Measurements from ENCODE around the gene CNN2. TPM values are rescaled to one million over a fixed set of nuclear protein-coding genes. Genes with fewer than 3 reads are reported as not detected.
"Not testable (repeated sequence)": the region's sequence is repeated elsewhere in the genome, so short reads cannot be mapped to it uniquely, and the experiment has no call there.

CNN2 gene
- total RNA-seq, 4 donors from 2014 or later, result 79.0 to 125 (median 105) TPM

- intact Hi-C loops (cut with DNase I), result loop anchor here (5.0 kb wide), 1 partner anchor 81 kb away; the partner anchor contains the start of gene GPX4
- DNase-seq, result peak; percentile 85
- Histone ChIP-seq H3K27ac (peak within 1 kb of the TSS; percentile 91 to 97 (median 96)), H3K9me3 (no peaks in the 10 kb centered on the region), H3K36me3 (no peaks in the 10 kb centered on the region), H3K4me1 (peaks cover 42 to 69% (median 57%) of the 10 kb centered on the region in 3 donors), H3K27me3 (no peaks in the 10 kb centered on the region), H3K4me3 (peak within 1 kb of the TSS; percentile 86 to 95 (median 94))
- TF ChIP-seq CTCF (IDR thresholded peaks at IDR 0.05) (peak in 1 of 6 experiments; percentile 8), POLR2A (IDR thresholded peaks at IDR 0.05) (peak in 3 of 4 donors; percentile 67 to 85 (median 77))
- WGBS, 2 donors, result 0 to 2% methylated on average over 5 to 13 of the region's 68 CpGs
Observed at GRCh38 chr19:1020868-1021425, 5.5 kb upstream of the CNN2 start, which contains the start of gene TMEM259. TMEM259 (minus strand) TSS chr19:1021123; CDS start chr19:1020996, 127 bp downstream.

- 75 to 78% methylated on average over 5 of the region's 5 CpGs for WGBS, 2 donors
- H3K36me3 ChIP-seq, H3K4me3 ChIP-seq, H3K27me3 ChIP-seq, DNase-seq, H3K9me3 ChIP-seq: not testable (repeated sequence)
- Histone ChIP-seq H3K4me1 (peaks cover 25 to 66% (median 37%) of the 10 kb centered on the region in 3 donors), H3K27ac (peak overlapping the region in 1 of 4 donors; percentile 97)
- intact Hi-C loops (cut with DNase I), result loop anchor here (5.0 kb wide), 1 partner anchor 78 kb away; the partner anchor contains the start of gene GPX4
Observed at GRCh38 chr19:1023883-1024188, 2.6 kb upstream of the CNN2 start.

DNA sequence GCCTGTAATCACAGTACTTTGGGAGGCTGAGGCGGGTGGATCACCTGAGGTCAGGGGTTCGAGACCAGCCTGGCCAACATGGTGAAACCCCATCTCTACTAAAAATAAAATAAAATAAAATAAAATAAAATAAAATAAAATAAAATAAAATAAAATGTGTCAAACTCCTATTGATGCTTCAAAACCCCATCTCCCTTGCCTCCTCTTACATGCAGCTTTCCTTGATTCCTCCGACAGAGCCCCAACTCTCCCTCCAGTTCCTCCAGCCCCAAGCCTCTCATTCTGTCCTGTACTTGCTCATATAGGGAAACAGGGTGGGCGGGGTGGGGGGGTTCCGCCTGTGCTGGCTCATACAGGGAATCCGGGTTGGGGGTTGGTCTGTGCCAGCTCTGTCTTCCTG is 1.3 kb upstream of the CNN2 start:
- H3K27me3 ChIP-seq; intact Hi-C loops (cut with DNase I); H3K4me3 ChIP-seq; H3K9me3 ChIP-seq; H3K36me3 ChIP-seq; DNase-seq: not testable (repeated sequence)
- peak overlapping the region in 2 of 4 donors; percentile 98 to 99 for H3K27ac ChIP-seq
- H3K4me1 ChIP-seq, result peaks cover 18 to 66% (median 32%) of the 10 kb centered on the region in 3 donors
- WGBS, 2 donors, result 72 to 88% methylated on average over 6 of the region's 6 CpGs

- intact Hi-C loops (cut with DNase I), result no loop called here
- DNase-seq, result no peak
Observed at GRCh38 chr19:1026783-1027649, 608 bp downstream of the CNN2 start.

GRCh38 chr19:1027650-1028061 is 1.2 kb downstream of the CNN2 start:
- DNase-seq, result no peak
- TF ChIP-seq POLR2A (IDR thresholded peaks at IDR 0.05) (no peak), CTCF (IDR thresholded peaks at IDR 0.05) (no peak)
- 7% methylated on average over 3 of the region's 16 CpGs; no CpG with 5 or more reads in 1 of the 2 donors for WGBS, 2 donors
- peak overlapping the region; percentile 95 to 99 (median 98) for H3K27ac ChIP-seq
- peaks cover 11 to 28% (median 15%) of the 10 kb centered on the region in 3 donors for H3K36me3 ChIP-seq
- no peaks in the 10 kb centered on the region for H3K27me3 ChIP-seq
- peak overlapping the region; percentile 78 to 99 (median 86) for H3K4me3 ChIP-seq
- H3K4me1 ChIP-seq, result peaks cover 18 to 62% (median 24%) of the 10 kb centered on the region in 3 donors
- no peaks in the 10 kb centered on the region for H3K9me3 ChIP-seq
- intact Hi-C loops (cut with DNase I), result no loop called here

More at GRCh38 chr19:1026783-1027649, 608 bp downstream of the CNN2 start:
- no peaks in the 10 kb centered on the region for H3K27me3 ChIP-seq
- TF ChIP-seq POLR2A (IDR thresholded peaks at IDR 0.05), result no peak
- no peak for TF ChIP-seq CTCF (IDR thresholded peaks at IDR 0.05)
- peaks cover 5 to 22% (median 9%) of the 10 kb centered on the region in 3 donors for H3K36me3 ChIP-seq
- H3K27ac ChIP-seq, result peak overlapping the region; percentile 95 to 99 (median 98)
- H3K4me1 ChIP-seq, result peaks cover 18 to 68% (median 29%) of the 10 kb centered on the region in 3 donors
- 0 to 1% methylated on average over 10 to 23 of the region's 36 CpGs for WGBS, 2 donors
- H3K4me3 ChIP-seq, result peak overlapping the region; percentile 78 to 99 (median 86)
- no peaks in the 10 kb centered on the region for H3K9me3 ChIP-seq

Measured in esophagus squamous epithelium (tissue), 5 donors.